HFF-Myc (cell line): ENCODE results near the gene RALGAPA2.

Experiments used
- DNase-seq: peaks from one replicate; pipeline ENCODE4 v3.0.0-alpha.2; 2011; ENCODE audit warnings: low read depth; ENCODE audit errors: extremely low read depth
- H3K4me3 ChIP-seq: replicated peaks from 2 replicates; pipeline ENCODE4 v1.5.1; 2011; ENCODE audit warnings: low read depth, mild to moderate bottlenecking, control low read depth, low read length
- TF ChIP-seq, protein P1 (sequence below): IDR thresholded peaks from 2 replicates; pipeline ENCODE4 v1.5.1; 2012; ENCODE audit warnings: mild to moderate bottlenecking, low read depth, low read length, control low read depth; ENCODE audit errors: missing control alignments

RALGAPA2 gene

DNA sequence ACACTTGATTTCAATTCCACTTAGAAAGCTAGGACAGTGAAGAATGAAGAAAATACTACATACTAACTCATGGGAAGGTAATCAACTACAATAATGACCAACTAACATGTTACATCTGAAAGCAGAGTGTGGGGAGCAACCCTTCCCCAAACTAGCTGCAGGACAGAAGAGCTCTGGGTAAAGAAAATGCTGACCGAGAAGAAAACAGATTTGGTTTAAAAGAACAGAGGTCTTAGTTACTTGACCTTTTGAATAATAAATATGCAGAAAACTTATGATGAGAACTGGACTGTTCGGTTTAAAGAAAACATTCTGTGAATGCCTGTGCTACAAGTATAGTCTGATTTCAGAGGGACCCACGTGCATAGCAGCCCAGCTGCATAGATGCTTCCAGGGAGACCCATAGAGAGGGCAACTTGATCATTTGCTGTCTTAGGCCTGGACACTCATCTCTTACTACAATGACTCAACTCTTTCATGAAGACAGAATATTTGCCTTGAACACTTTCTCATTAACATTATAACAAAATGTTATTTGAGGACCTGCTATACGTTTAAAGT, 53.5 kb downstream of the RALGAPA2 start:
- TF ChIP-seq, protein P1, sequence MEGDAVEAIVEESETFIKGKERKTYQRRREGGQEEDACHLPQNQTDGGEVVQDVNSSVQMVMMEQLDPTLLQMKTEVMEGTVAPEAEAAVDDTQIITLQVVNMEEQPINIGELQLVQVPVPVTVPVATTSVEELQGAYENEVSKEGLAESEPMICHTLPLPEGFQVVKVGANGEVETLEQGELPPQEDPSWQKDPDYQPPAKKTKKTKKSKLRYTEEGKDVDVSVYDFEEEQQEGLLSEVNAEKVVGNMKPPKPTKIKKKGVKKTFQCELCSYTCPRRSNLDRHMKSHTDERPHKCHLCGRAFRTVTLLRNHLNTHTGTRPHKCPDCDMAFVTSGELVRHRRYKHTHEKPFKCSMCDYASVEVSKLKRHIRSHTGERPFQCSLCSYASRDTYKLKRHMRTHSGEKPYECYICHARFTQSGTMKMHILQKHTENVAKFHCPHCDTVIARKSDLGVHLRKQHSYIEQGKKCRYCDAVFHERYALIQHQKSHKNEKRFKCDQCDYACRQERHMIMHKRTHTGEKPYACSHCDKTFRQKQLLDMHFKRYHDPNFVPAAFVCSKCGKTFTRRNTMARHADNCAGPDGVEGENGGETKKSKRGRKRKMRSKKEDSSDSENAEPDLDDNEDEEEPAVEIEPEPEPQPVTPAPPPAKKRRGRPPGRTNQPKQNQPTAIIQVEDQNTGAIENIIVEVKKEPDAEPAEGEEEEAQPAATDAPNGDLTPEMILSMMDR = no peak
- DNase-seq = no peak
- H3K4me3 ChIP-seq = no peak overlapping the region

DNA sequence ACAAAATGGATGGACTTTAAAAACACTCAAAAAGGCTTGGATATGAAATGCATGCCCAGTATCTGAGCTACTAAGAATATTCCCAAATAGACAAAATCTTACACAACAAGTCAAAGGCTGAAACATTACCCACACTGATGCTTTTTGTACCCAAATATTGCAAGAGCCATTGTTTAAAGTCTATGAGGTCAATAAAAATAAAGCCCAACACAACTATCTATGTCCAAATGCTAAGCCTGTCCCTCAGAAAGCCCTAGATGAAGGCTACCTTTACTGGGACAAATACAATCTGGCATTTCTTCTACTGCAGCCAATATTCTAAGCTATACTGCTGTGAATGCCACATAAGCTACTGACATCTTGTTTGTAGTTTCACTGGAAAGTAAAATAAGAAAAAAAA, 54.3 kb downstream of the RALGAPA2 start:
- H3K4me3 ChIP-seq = no peak overlapping the region
- DNase-seq = no peak
- TF ChIP-seq, protein P1 = no peak

DNA sequence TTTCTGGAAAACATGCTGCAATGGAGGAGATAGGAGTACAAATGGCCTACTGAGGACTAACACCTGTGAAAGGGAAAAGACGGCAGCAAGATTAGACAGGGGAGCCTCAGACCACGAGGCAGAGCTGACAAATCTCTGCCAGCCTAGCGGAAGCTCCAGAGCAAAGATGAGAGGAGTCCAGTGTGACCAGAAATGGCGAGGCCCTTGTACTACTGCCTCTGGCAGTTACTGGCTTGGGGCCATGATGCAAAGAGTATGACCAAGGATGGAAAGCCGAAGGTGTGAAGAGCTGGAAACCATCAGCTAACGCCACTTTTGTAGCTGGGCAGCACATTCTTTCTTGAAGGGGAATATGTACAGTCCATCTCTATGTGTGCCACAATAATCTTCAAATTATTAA, 55.4 kb downstream of the RALGAPA2 start:
- no peak overlapping the region for H3K4me3 ChIP-seq
- TF ChIP-seq, protein P1 = no peak
- DNase-seq = no peak

DNA sequence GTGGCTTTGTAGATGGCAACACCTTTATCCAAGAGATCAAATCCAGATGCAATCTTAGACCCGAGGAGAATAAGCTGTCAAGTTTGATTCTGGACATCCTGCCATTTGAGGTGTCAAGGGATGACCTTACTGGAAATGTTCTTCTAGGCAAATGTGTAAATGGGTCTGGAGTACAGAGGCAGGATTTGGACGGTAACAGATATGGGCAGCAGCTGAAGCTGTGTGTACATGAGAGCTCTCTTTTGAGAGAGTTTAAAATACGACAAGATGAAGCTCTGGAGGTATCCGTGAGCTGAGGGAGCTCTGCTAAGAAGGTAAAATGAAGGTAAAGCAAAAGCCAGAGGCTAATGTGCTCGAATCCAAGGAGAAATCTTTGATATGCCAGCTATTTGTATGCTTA, 56.6 kb downstream of the RALGAPA2 start:
- TF ChIP-seq, protein P1 = no peak
- DNase-seq = no peak

DNA sequence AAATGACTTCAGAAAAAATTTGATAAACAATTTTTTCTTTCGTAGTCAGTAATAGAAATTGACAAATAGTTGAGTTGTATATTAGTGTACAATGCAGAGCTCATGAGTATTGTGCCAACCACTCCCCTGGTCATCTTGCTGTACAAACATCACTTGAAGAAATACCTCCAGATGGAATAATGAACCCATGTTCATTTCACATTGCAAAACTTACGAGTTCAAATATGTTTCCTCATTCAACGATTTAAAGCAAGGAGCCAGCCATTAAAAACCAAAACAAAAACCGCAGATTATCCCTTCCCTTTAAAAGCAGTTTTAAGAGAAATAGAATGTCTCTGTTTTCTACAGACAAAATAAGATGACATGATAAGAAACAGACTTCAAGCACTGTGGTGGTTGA, 62.5 kb downstream of the RALGAPA2 start:
- DNase-seq = no peak
- H3K4me3 ChIP-seq = no peak overlapping the region
- TF ChIP-seq, protein P1 = no peak

More for the DNA sequence above, 56.6 kb downstream of the RALGAPA2 start:
- no peak overlapping the region for H3K4me3 ChIP-seq

DNA sequence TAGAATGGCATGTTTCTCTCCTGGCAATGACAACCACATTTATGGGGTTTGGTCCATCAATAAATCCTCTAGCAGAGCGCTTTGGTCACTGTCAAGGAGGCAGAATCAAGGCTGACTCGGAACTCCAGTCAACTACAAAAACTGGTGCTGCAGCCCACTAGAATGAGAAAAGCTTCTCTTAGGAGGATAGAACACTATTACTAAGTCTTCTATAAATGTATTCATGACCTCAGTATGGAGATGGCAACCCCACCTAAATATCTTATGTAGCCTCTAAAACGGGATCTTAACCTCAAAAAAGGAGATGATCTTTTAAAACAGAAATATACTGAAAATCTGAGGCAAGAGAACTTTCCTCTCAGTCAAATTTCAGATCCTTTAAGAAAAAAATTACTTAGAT, 68.5 kb downstream of the RALGAPA2 start:
- TF ChIP-seq, protein P1 = no peak
- no peak overlapping the region for H3K4me3 ChIP-seq
- DNase-seq = no peak

DNA sequence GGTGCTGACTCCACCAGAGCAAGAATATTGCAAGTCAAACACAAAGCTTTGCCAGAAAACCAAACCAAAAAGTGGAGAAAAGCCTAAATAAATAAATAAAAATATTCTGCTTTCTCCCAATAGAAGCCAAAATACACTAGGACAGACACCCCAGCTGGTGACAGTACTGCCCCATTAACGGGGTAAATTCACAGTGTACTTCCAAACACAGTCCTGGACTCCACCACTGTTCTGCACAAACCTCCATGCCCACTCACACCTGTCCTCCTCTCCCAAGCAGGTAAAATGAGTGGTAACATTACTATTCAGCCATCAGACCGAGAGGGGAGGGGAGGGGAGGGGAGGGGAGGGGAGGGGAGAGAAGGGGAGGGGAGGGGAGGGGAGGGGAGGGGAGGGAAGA, 70.7 kb downstream of the RALGAPA2 start:
- H3K4me3 ChIP-seq = no peak overlapping the region
- DNase-seq = no peak
- TF ChIP-seq, protein P1 = no peak
